GM12874 (cell line): ENCODE measurements around the gene TRIM33.

ENCODE experiments used
- TF ChIP-seq, protein P1 (sequence below): IDR thresholded peaks from 2 replicates; pipeline ENCODE4 v1.5.1; 2011; ENCODE audit warnings: low read depth, mild to moderate bottlenecking, control low read depth, low read length, moderate library complexity; ENCODE audit not compliant: insufficient read depth

TRIM33 gene

DNA sequence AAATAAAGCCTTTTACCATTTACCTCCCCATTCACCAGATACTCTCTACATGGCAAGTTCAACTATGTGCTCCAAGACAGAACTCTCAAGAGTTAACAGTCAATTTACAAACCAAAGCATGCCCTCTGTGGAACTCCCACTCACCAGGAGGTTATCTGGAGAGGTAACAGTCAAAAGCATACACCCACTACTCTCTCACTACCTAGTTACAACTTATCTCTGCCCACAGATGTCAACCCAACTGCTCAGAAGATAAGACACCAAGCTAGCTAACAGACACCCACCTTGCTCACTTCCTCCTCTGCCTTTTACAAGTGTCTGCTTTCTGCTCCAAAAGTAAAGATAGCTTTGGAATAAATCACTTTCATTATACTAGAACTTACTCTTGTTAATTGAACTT is 131.0 kb downstream of the TRIM33 start:
- TF ChIP-seq, protein P1, sequence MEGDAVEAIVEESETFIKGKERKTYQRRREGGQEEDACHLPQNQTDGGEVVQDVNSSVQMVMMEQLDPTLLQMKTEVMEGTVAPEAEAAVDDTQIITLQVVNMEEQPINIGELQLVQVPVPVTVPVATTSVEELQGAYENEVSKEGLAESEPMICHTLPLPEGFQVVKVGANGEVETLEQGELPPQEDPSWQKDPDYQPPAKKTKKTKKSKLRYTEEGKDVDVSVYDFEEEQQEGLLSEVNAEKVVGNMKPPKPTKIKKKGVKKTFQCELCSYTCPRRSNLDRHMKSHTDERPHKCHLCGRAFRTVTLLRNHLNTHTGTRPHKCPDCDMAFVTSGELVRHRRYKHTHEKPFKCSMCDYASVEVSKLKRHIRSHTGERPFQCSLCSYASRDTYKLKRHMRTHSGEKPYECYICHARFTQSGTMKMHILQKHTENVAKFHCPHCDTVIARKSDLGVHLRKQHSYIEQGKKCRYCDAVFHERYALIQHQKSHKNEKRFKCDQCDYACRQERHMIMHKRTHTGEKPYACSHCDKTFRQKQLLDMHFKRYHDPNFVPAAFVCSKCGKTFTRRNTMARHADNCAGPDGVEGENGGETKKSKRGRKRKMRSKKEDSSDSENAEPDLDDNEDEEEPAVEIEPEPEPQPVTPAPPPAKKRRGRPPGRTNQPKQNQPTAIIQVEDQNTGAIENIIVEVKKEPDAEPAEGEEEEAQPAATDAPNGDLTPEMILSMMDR = no peak

DNA sequence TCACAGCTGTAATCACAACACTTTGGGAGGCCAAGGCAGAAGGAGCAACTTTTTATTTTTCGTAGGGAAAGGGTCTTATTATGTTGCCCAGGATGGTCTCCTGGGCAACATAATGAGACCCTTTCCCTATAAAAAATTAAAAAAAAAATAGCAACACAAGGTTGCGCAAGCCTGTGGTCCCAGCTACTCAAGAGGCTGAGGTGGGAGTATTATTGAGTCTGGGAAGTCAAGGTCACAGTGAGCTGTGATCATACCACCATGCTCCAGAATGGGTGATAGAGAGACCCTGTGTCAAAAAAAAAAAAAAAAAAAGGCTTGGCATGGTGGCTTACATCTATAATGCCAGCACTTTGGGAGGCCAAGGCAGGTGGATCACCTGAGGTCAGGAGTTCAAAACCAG is 131.6 kb downstream of the TRIM33 start:
- TF ChIP-seq, protein P1 = no peak

DNA sequence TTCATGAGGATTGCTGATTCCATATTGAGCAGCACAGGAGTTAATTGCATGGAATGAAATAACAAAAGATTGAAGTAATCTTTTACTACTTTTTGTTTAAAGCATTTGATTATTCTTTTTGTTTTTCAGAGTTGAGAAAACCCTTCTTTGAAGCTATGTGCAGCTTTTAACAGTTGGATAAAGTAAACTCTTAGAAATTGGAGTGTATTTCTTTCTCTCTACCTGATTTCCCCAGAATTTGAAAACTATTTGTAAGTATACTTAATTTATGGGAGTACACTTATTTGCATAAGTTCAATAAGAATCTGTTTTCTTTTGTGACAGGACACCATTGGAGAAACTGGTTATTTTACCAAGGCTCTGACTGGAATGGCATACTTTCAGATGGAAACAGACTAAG is 133.6 kb downstream of the TRIM33 start:
- TF ChIP-seq, protein P1 = no peak

DNA sequence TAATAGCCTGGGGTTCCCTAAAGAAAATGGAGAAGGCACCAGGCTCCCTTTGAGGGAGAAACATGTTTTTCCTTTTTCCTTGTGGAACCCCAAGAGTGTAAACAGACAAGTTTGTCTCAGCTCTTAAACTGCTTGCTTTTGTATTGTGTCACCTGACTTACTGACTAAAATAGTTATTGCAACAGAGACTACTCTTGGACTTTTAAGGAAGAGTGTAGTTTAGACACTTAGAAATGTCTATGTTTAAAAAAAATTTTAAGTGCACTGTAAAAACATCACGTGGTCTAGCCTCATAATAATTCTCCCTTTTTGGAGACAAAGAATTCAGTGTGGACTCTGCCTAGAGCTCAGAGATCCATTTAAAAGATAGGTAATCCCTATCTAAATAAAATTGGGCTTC is 141.1 kb downstream of the TRIM33 start:
- TF ChIP-seq, protein P1 = no peak

DNA sequence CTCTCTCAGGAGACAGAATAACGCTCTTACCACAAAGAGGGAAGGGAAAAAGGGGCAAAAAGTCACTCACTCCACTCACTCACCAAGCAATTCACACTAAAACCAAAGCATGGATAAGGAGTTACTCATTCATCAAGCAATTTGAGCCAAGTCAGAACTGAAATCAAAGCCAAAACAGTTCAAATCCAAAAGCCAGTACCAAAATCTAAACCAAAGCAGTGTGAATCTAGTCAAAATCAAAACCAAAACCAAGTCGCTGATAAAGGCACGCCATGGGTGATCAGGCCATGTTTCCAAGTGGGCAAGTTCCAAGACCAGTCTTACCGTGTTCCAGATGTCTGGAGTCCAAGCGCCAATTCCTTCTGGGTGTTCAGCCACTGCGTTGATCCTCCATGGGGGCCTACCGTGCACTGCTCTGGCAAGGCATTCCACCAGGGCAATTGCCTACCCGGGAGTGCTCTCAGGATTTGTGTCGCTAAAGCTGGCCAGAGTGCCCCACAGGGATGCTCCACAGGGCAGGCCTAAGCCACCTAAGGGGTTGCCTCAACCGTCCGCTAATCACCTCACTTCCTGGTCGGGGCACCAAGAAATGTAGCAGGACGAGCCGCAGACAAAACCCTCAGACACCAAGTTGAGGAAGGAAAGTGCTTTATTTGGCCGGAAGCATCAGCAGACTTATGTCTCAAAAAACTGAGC is 142.3 kb downstream of the TRIM33 start:
- TF ChIP-seq, protein P1 = no peak

DNA sequence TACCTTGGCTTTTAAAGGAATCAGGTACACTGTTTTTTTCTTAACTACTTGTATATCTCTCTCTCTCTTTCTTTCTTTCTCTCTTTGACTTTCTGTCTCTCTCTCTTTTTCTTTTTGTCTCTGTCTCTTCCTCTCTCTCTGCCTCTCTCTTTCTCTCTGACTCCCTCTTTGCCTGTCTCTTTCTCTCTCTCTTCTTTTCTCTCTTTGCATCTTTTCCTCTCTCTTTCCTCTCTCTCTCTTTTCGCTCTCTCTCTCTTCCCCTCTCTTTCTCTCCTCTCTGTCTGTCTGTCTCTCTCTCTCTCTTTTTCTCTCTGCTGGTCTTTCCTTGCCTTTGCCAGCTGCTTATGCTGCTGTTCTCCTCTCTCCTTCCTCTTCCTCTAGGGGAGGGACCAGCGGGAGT is 143.2 kb downstream of the TRIM33 start:
- TF ChIP-seq, protein P1 = no peak

DNA sequence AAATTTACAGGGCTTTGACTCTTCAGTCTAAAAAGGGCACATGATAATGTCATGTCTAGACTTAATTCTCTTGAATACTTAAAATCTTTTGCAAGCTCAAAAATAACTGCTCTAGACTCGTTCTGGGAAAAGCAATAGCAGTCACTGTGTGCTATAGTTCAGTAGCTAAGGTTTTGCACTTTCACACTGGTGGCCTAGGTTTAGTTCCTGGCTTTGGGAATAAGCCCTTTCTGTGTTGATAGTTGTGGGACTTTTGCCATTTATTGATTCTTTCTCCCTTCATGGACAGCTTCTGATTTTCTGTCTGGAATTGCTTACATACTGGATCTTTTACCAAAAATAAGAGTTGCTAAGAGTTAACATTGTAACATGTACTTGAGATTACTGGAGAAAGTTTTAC is 151.2 kb downstream of the TRIM33 start:
- TF ChIP-seq, protein P1 = no peak
